WTC11 (cell line): Measurements from ENCODE around the gene SPG11. TPM values are rescaled to one million over a fixed set of nuclear protein-coding genes. Genes with fewer than 3 reads are reported as not detected.

Experiments used
- ATAC-seq: fragments of 200-7000 bp; cut with Tn5 transposase; 2 replicates; pipeline ENCODE4 v1.10.0; 2021; ENCODE audit warnings: mild to moderate bottlenecking, moderate library complexity
- CTCF ChIA-PET: fragments of 300-600 bp; sonication (Branson Sonifier 250); formaldehyde crosslinking; loops from one replicate; lab custom pipeline; 2021; ENCODE audit warnings: antibody characterized with exemption; lab: Charles Lee
- POLR2A ChIA-PET: fragments of 350-600 bp; sonication (Branson Sonifier 250); formaldehyde crosslinking; loops from one replicate; lab custom pipeline; 2021; ENCODE audit warnings: antibody characterized with exemption; lab: Charles Lee
- DNase-seq: peaks from one replicate; pipeline ENCODE4 v3.0.0; 2021; ENCODE audit warnings: low spot score
- H3K27ac Mint-ChIP-seq: 2 replicates; pipeline ENCODE4 v1.8.0; 2021; ENCODE audit warnings: mixed read lengths
- H3K27me3 Mint-ChIP-seq: 2 replicates; pipeline ENCODE4 v1.8.0; 2021; ENCODE audit warnings: low read depth, mild to moderate bottlenecking, moderate library complexity, mixed read lengths
- H3K36me3 Mint-ChIP-seq: 2 replicates; pipeline ENCODE4 v1.8.0; 2021; ENCODE audit warnings: mixed read lengths
- H3K4me1 Mint-ChIP-seq: 2 replicates; pipeline ENCODE4 v1.8.0; 2022; ENCODE audit warnings: mixed read lengths
- H3K4me3 Mint-ChIP-seq: 2 replicates; pipeline ENCODE4 v1.8.0; 2021; ENCODE audit warnings: mild to moderate bottlenecking, moderate library complexity, mixed read lengths
- H3K9me3 Mint-ChIP-seq: 2 replicates; pipeline ENCODE4 v1.8.0; 2021; ENCODE audit warnings: mixed read lengths
- CBFB ChIP-seq: sonication (generic); formaldehyde crosslinking; IDR thresholded peaks from 2 replicates; pipeline ENCODE4 v1.8.1; 2022; ENCODE audit warnings: mild to moderate bottlenecking, low read depth, missing genetic modification reagents
- ELF4 ChIP-seq: sonication (generic); formaldehyde crosslinking; IDR thresholded peaks from 2 replicates; pipeline ENCODE4 v1.8.1; 2022; ENCODE audit warnings: low read depth, mild to moderate bottlenecking, moderate library complexity, missing genetic modification reagents
- ESRRA ChIP-seq: sonication (generic); formaldehyde crosslinking; IDR thresholded peaks from 2 replicates; pipeline ENCODE4 v1.8.1; 2022; ENCODE audit warnings: mild to moderate bottlenecking, missing genetic modification reagents, borderline replicate concordance
- HMGA2 ChIP-seq: fragments of 250-450 bp; sonication (Bioruptor Pico); IDR thresholded peaks from 2 replicates; pipeline ENCODE4 v1.4.0; 2021; ENCODE audit warnings: mild to moderate bottlenecking, moderate library complexity
- JUN ChIP-seq: sonication (generic); formaldehyde crosslinking; IDR thresholded peaks from 2 replicates; pipeline ENCODE4 v1.8.0; 2023; ENCODE audit warnings: mild to moderate bottlenecking, missing genetic modification reagents
- USF1 ChIP-seq: sonication (generic); formaldehyde crosslinking; IDR thresholded peaks from 2 replicates; pipeline ENCODE4 v1.8.0; 2022; ENCODE audit warnings: mild to moderate bottlenecking, missing genetic modification reagents
- ZNF138 ChIP-seq: sonication (generic); formaldehyde crosslinking; conservative IDR thresholded peaks from 2 replicates; pipeline ENCODE4 v1.8.1; 2022; ENCODE audit warnings: mild to moderate bottlenecking, moderate library complexity, missing genetic modification reagents
- ZNF219 ChIP-seq: sonication (generic); formaldehyde crosslinking; IDR thresholded peaks from 2 replicates; pipeline ENCODE4 v1.8.0; 2023; ENCODE audit warnings: missing genetic modification reagents, mild to moderate bottlenecking, borderline replicate concordance
- ZNF396 ChIP-seq: fragments of 250-450 bp; sonication (Bioruptor Pico); IDR thresholded peaks from 2 replicates; pipeline ENCODE4 v1.8.0; 2021; ENCODE audit warnings: mild to moderate bottlenecking, moderate library complexity, borderline replicate concordance
- total RNA-seq: library from RNA; stranded (reverse); gene quantifications from 3 replicates; pipeline ENCODE4 v1.2.3, GENCODE V29; 2021
- TF ChIP-seq, protein P1 (sequence below): sonication (generic); formaldehyde crosslinking; IDR thresholded peaks from 2 replicates; pipeline ENCODE4 v1.8.0; 2023; ENCODE audit warnings: mild to moderate bottlenecking, missing genetic modification reagents
- TF ChIP-seq, protein P2 (sequence below): fragments of 200-600 bp; IDR thresholded peaks from 2 replicates; pipeline ENCODE4 v1.8.0; 2022; ENCODE audit warnings: antibody characterized with exemption
- TF ChIP-seq, protein P3 (sequence below): fragments of 250-450 bp; sonication (Bioruptor Pico); IDR thresholded peaks from 2 replicates; pipeline ENCODE4 v2.1.2; 2022; ENCODE audit warnings: mild to moderate bottlenecking, moderate library complexity
- TF ChIP-seq, protein P4 (sequence below): fragments of 250-450 bp; sonication (Bioruptor Pico); IDR thresholded peaks from 2 replicates; pipeline ENCODE4 v1.9.0; 2021; ENCODE audit warnings: mild to moderate bottlenecking
- TF ChIP-seq, protein P5 (sequence below): sonication (generic); formaldehyde crosslinking; IDR thresholded peaks from 2 replicates; pipeline ENCODE4 v1.8.1; 2022; ENCODE audit warnings: low read depth, mild to moderate bottlenecking, moderate library complexity, missing genetic modification reagents, borderline replicate concordance
- TF ChIP-seq, protein P6 (sequence below): sonication (generic); formaldehyde crosslinking; IDR thresholded peaks from 2 replicates; pipeline ENCODE4 v1.8.1; 2022; ENCODE audit warnings: mild to moderate bottlenecking, moderate library complexity, missing genetic modification reagents

The SPG11 gene
- total RNA-seq, 1 experiment from 2014 or later, result 46.4 TPM

GRCh38 chr15:44595246-44595645 is 68.2 kb downstream of the SPG11 start (continued):
- TF ChIP-seq, protein P1, sequence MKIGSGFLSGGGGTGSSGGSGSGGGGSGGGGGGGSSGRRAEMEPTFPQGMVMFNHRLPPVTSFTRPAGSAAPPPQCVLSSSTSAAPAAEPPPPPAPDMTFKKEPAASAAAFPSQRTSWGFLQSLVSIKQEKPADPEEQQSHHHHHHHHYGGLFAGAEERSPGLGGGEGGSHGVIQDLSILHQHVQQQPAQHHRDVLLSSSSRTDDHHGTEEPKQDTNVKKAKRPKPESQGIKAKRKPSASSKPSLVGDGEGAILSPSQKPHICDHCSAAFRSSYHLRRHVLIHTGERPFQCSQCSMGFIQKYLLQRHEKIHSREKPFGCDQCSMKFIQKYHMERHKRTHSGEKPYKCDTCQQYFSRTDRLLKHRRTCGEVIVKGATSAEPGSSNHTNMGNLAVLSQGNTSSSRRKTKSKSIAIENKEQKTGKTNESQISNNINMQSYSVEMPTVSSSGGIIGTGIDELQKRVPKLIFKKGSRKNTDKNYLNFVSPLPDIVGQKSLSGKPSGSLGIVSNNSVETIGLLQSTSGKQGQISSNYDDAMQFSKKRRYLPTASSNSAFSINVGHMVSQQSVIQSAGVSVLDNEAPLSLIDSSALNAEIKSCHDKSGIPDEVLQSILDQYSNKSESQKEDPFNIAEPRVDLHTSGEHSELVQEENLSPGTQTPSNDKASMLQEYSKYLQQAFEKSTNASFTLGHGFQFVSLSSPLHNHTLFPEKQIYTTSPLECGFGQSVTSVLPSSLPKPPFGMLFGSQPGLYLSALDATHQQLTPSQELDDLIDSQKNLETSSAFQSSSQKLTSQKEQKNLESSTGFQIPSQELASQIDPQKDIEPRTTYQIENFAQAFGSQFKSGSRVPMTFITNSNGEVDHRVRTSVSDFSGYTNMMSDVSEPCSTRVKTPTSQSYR (CRISPR knock-in tag), result no peak
- TF ChIP-seq ZNF396 (CRISPR knock-in tag) (no peak), USF1 (CRISPR knock-in tag) (no peak), ZNF138 (no peak)
- TF ChIP-seq, protein P2, sequence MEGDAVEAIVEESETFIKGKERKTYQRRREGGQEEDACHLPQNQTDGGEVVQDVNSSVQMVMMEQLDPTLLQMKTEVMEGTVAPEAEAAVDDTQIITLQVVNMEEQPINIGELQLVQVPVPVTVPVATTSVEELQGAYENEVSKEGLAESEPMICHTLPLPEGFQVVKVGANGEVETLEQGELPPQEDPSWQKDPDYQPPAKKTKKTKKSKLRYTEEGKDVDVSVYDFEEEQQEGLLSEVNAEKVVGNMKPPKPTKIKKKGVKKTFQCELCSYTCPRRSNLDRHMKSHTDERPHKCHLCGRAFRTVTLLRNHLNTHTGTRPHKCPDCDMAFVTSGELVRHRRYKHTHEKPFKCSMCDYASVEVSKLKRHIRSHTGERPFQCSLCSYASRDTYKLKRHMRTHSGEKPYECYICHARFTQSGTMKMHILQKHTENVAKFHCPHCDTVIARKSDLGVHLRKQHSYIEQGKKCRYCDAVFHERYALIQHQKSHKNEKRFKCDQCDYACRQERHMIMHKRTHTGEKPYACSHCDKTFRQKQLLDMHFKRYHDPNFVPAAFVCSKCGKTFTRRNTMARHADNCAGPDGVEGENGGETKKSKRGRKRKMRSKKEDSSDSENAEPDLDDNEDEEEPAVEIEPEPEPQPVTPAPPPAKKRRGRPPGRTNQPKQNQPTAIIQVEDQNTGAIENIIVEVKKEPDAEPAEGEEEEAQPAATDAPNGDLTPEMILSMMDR, result no peak
- TF ChIP-seq, protein P3, sequence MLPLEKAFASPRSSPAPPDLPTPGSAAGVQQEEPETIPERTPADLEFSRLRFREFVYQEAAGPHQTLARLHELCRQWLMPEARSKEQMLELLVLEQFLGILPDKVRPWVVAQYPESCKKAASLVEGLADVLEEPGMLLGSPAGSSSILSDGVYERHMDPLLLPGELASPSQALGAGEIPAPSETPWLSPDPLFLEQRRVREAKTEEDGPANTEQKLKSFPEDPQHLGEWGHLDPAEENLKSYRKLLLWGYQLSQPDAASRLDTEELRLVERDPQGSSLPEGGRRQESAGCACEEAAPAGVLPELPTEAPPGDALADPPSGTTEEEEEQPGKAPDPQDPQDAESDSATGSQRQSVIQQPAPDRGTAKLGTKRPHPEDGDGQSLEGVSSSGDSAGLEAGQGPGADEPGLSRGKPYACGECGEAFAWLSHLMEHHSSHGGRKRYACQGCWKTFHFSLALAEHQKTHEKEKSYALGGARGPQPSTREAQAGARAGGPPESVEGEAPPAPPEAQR (CRISPR knock-in tag), result no peak
- TF ChIP-seq, protein P4, sequence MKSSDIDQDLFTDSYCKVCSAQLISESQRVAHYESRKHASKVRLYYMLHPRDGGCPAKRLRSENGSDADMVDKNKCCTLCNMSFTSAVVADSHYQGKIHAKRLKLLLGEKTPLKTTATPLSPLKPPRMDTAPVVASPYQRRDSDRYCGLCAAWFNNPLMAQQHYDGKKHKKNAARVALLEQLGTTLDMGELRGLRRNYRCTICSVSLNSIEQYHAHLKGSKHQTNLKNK (CRISPR knock-in tag), result no peak

- Mint-ChIP-seq H3K4me3 (no peak overlapping the region), H3K27me3 (no peaks in the 10 kb centered on the region), H3K4me1 (no peaks in the 10 kb centered on the region), H3K27ac (no peak overlapping the region), H3K9me3 (no peaks in the 10 kb centered on the region), H3K36me3 (peaks cover 53% of the 10 kb centered on the region)
- POLR2A ChIA-PET, result no interaction called here
- no peak for DNase-seq
- ATAC-seq, result peak; percentile 41; the same call in 1 of the 2 replicates
- no peak for TF ChIP-seq HMGA2 (CRISPR knock-in tag)
- TF ChIP-seq ESRRA (CRISPR knock-in tag), result no peak
- TF ChIP-seq ZNF219 (CRISPR knock-in tag), result no peak
- TF ChIP-seq CBFB (CRISPR knock-in tag), result no peak
- no peak for TF ChIP-seq ELF4 (CRISPR knock-in tag)
- TF ChIP-seq, protein P5, sequence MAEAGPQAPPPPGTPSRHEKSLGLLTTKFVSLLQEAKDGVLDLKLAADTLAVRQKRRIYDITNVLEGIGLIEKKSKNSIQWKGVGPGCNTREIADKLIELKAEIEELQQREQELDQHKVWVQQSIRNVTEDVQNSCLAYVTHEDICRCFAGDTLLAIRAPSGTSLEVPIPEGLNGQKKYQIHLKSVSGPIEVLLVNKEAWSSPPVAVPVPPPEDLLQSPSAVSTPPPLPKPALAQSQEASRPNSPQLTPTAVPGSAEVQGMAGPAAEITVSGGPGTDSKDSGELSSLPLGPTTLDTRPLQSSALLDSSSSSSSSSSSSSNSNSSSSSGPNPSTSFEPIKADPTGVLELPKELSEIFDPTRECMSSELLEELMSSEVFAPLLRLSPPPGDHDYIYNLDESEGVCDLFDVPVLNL, result no peak
- TF ChIP-seq JUN (CRISPR knock-in tag), result no peak
- TF ChIP-seq, protein P6, sequence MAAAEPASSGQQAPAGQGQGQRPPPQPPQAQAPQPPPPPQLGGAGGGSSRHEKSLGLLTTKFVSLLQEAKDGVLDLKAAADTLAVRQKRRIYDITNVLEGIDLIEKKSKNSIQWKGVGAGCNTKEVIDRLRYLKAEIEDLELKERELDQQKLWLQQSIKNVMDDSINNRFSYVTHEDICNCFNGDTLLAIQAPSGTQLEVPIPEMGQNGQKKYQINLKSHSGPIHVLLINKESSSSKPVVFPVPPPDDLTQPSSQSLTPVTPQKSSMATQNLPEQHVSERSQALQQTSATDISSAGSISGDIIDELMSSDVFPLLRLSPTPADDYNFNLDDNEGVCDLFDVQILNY (CRISPR knock-in tag), result no peak
- CTCF ChIA-PET, result interaction anchor here (1.1 to 1.3 kb wide), 2 partner anchors 70 to 146 kb away, joined by 3 to 6 read pairs; partner anchors contain the start of gene SPG11
These were observed 70.3 kb downstream of the SPG11 start for GRCh38 chr15:44593042-44593736.
